IMR-90 (cell line): ENCODE results near the gene DNAH6. TPM values are rescaled to one million over a fixed set of nuclear protein-coding genes. Genes with fewer than 3 reads are reported as not detected.

Source experiments
- ATAC-seq: fragments of 200-7000 bp; cut with Tn5 transposase; 2 replicates; pipeline ENCODE4 v1.9.1; 2020; ENCODE audit warnings: low read depth, mild to moderate bottlenecking, moderate library complexity
- BruUV-seq: library from RNA; stranded (reverse); fragments of 400-500 nt; replicated peaks from 2 replicates; lab custom pipeline; 2021; lab: Mats Ljungman, UMichigan
- CTCF ChIA-PET: fragments of 300-600 bp; formaldehyde crosslinking; extraction: SDS; loops from one replicate; lab custom pipeline; 2021; ENCODE audit warnings: antibody characterized with exemption; lab: Yijun Ruan, JAX
- POLR2A ChIA-PET: fragments of 300-600 bp; sonication (Branson Sonifier 250); formaldehyde crosslinking; loops from one replicate; lab custom pipeline; 2022; ENCODE audit warnings: antibody characterized with exemption; ENCODE audit not compliant: unreplicated experiment; lab: Charles Lee
- DNase-seq: peaks from one replicate; pipeline ENCODE4 v3.0.0; 2013
- H2AFZ ChIP-seq: replicated peaks from 2 replicates; pipeline ENCODE3; 2013; ENCODE audit warnings: low read length, mild to moderate bottlenecking; ENCODE audit not compliant: poor library complexity
- H2AK5ac ChIP-seq: 2 replicates; pipeline ENCODE4 v1.6.1; 2013; ENCODE audit warnings: low read depth, low read length, inconsistent platforms
- H2AK9ac ChIP-seq: replicated peaks from 2 replicates; pipeline ENCODE3; 2013; ENCODE audit warnings: mild to moderate bottlenecking, low read depth, low read length, moderate library complexity; ENCODE audit not compliant: poor library complexity
- H2BK120ac ChIP-seq: 2 replicates; pipeline ENCODE4 v1.6.1; 2013; ENCODE audit warnings: low read depth, low read length, inconsistent platforms
- H2BK15ac ChIP-seq: 3 replicates; pipeline ENCODE4 v1.6.1; 2013; ENCODE audit warnings: low read depth, low read length, inconsistent platforms
- H2BK20ac ChIP-seq: 2 replicates; pipeline ENCODE4 v1.6.1; 2013; ENCODE audit warnings: low read depth, mild to moderate bottlenecking, inconsistent platforms, low read length, moderate library complexity
- H2BK5ac ChIP-seq: 2 replicates; pipeline ENCODE4 v1.6.1; 2013; ENCODE audit warnings: mild to moderate bottlenecking, low read depth, low read length, inconsistent platforms; ENCODE audit not compliant: poor library complexity, severe bottlenecking
- H3K14ac ChIP-seq: replicated peaks from 2 replicates; pipeline ENCODE4 v1.6.1; 2013; ENCODE audit warnings: low read depth, low read length, inconsistent platforms
- H3K18ac ChIP-seq: 2 replicates; pipeline ENCODE4 v1.6.1; 2013; ENCODE audit warnings: low read depth, low read length, control low read depth
- H3K23ac ChIP-seq: 2 replicates; pipeline ENCODE4 v1.6.1; 2013; ENCODE audit warnings: low read depth, low read length, inconsistent platforms
- H3K27ac ChIP-seq: 2 replicates; pipeline ENCODE4 v1.5.1; 2013; ENCODE audit warnings: mild to moderate bottlenecking, control low read depth, low read length; ENCODE audit not compliant: insufficient read depth
- H3K27me3 ChIP-seq: 2 replicates; pipeline ENCODE4 v1.6.1; 2013; ENCODE audit warnings: low read length; ENCODE audit not compliant: control insufficient read depth, insufficient read depth
- H3K36me3 ChIP-seq: 2 replicates; pipeline ENCODE4 v1.6.1; 2013; ENCODE audit warnings: low read length, mixed read lengths; ENCODE audit not compliant: control insufficient read depth, insufficient read depth
- H3K4ac ChIP-seq: 2 replicates; pipeline ENCODE4 v1.6.1; 2013; ENCODE audit warnings: low read depth, low read length, inconsistent platforms
- H3K4me1 ChIP-seq: 2 replicates; pipeline ENCODE4 v1.6.1; 2013; ENCODE audit warnings: low read length, mixed read lengths; ENCODE audit not compliant: control insufficient read depth, insufficient read depth
- H3K4me2 ChIP-seq: 2 replicates; pipeline ENCODE4 v1.6.1; 2013; ENCODE audit warnings: low read depth, mild to moderate bottlenecking, control low read depth, low read length, moderate library complexity
- H3K4me3 ChIP-seq: 2 replicates; pipeline ENCODE4 v1.5.1; 2013; ENCODE audit warnings: low read depth, mild to moderate bottlenecking, control low read depth, low read length, moderate library complexity; ENCODE audit not compliant: insufficient read depth
- H3K56ac ChIP-seq: 2 replicates; pipeline ENCODE4 v1.6.1; 2013; ENCODE audit warnings: low read length, inconsistent platforms; ENCODE audit not compliant: insufficient read depth; ENCODE audit errors: extremely low read depth
- H3K79me1 ChIP-seq, 2 experiments: 2 replicates each; pipeline ENCODE4 v1.6.1; 2013; ENCODE audit warnings: low read length in 2 of 2, inconsistent platforms in 1 of 2, low read depth in 1 of 2
- H3K9ac ChIP-seq: 2 replicates; pipeline ENCODE4 v1.6.1; 2013; ENCODE audit warnings: low read depth, low read length, control low read depth
- H3K9me1 ChIP-seq: 2 replicates; pipeline ENCODE4 v1.6.1; 2013; ENCODE audit warnings: low read length, inconsistent platforms; ENCODE audit not compliant: insufficient read depth
- H3K9me3 ChIP-seq: 2 replicates; pipeline ENCODE4 v1.6.1; 2013; ENCODE audit warnings: low read length; ENCODE audit not compliant: control insufficient read depth, insufficient read depth
- H4K20me1 ChIP-seq: 2 replicates; pipeline ENCODE4 v1.6.1; 2013; ENCODE audit warnings: low read length, inconsistent platforms; ENCODE audit not compliant: insufficient read depth
- H4K5ac ChIP-seq: 2 replicates; pipeline ENCODE4 v1.6.1; 2013; ENCODE audit warnings: mild to moderate bottlenecking, low read depth, low read length, control low read depth
- H4K8ac ChIP-seq, 2 experiments: 2 replicates each; pipeline ENCODE4 v1.6.1; 2013; ENCODE audit warnings: low read depth in 2 of 2, low read length in 2 of 2, control low read depth in 1 of 2, inconsistent platforms in 1 of 2
- H4K91ac ChIP-seq: 2 replicates; pipeline ENCODE4 v1.6.1; 2013; ENCODE audit warnings: low read depth, low read length, inconsistent platforms; ENCODE audit not compliant: insufficient read depth
- BHLHE40 ChIP-seq: fragments of 150-350 bp; IDR thresholded peaks from 2 replicates; pipeline ENCODE4 v1.6.1; 2016; ENCODE audit warnings: mild to moderate bottlenecking, low read depth, low read length
- NFE2L2 ChIP-seq: fragments of 150-350 bp; IDR thresholded peaks from 2 replicates; pipeline ENCODE4 v1.6.1; 2016; ENCODE audit warnings: low read depth, mild to moderate bottlenecking, low read length
- RAD21 ChIP-seq: IDR thresholded peaks from 2 replicates; pipeline ENCODE4 v1.6.1; 2012; ENCODE audit warnings: low read length, improper control_type of control experiment
- RFX5 ChIP-seq: IDR thresholded peaks from 2 replicates; pipeline ENCODE4 v1.8.0; 2012; ENCODE audit warnings: low read depth, mild to moderate bottlenecking, low read length, moderate library complexity
- SMC3 ChIP-seq: fragments of 150-350 bp; IDR thresholded peaks from 2 replicates; pipeline ENCODE4 v1.6.1; 2016; ENCODE audit warnings: low read depth, mild to moderate bottlenecking, antibody characterized with exemption, low read length, moderate library complexity
- dilution Hi-C: fragments of 300-500 bp; cut with HindIII; formaldehyde crosslinking; loops from one replicate; pipeline ENCODE4 v1.14.3; 2018; ENCODE audit warnings: low sequenced_read_pairs; ENCODE audit not compliant: unreplicated experiment
- in situ Hi-C: fragments of 300-500 bp; cut with MboI; formaldehyde crosslinking; loops from 3 replicates; pipeline ENCODE4 v1.14.3; 2019; ENCODE audit warnings: low sequenced_read_pairs, inconsistent platforms, mixed read lengths
- intact Hi-C: fragments of 100-400 bp; cut with micrococcal nuclease; formaldehyde crosslinking; loops from 2 replicates; pipeline ENCODE4 v1.10.0; 2022
- polyA plus RNA-seq, 3 experiments: library from polyadenylated mRNA; depleted of rRNA; stranded (reverse); fragments of >200 nt; gene quantifications; 2 replicates each; pipeline ENCODE4 v1.2.3, GENCODE V29; 2012; ENCODE audit warnings: low replicate concordance in 1 of 3
- total RNA-seq: library from RNA; depleted of rRNA; stranded (reverse); fragments of >200 nt; gene quantifications from 2 replicates; pipeline ENCODE4 v1.2.3, GENCODE V29; 2012
- TF ChIP-seq, protein P1 (sequence below): fragments of 150-350 bp; IDR thresholded peaks from 2 replicates; pipeline ENCODE4 v1.6.1; 2017; ENCODE audit warnings: mild to moderate bottlenecking, antibody characterized with exemption, low read length, low read depth
- TF ChIP-seq, protein P2 (sequence below): conservative IDR thresholded peaks from 2 replicates; pipeline ENCODE4 v1.5.1; 2012; ENCODE audit warnings: mild to moderate bottlenecking, low read depth, low read length, improper control_type of control experiment
- TF ChIP-seq, protein P3 (sequence below): fragments of 150-350 bp; IDR thresholded peaks from 2 replicates; pipeline ENCODE4 v1.6.1; 2016; ENCODE audit warnings: low read depth, mild to moderate bottlenecking, low read length, moderate library complexity, borderline replicate concordance

DNAH6 gene
- total and polyA plus RNA-seq, 2 of the 4 experiments (the other 2 are of a cell fraction), result under 0.01 to 0.07 TPM

- no peaks in the 10 kb centered on the region for H4K20me1 ChIP-seq
- H2BK20ac ChIP-seq, result no peak overlapping the region
- no peak overlapping the region for H2BK120ac ChIP-seq
- no peaks in the 10 kb centered on the region for H3K27me3 ChIP-seq
- H2AK9ac ChIP-seq, result no peak overlapping the region
- H2AK5ac ChIP-seq, result no peak overlapping the region
- H3K23ac ChIP-seq, result no peak overlapping the region
- no peaks in the 10 kb centered on the region for H3K79me1 ChIP-seq
- BruUV-seq, result no TSS peak
- H4K91ac ChIP-seq, result no peak overlapping the region
- H3K36me3 ChIP-seq, result no peaks in the 10 kb centered on the region
- intact Hi-C loops, result no loop called here
- no peaks in the 10 kb centered on the region for H3K4me1 ChIP-seq
- no peak overlapping the region for H3K56ac ChIP-seq
- no peak overlapping the region for H2BK15ac ChIP-seq
- DNase-seq (no peak), ATAC-seq (no peak)
- no peaks in the 10 kb centered on the region for H3K9me1 ChIP-seq
- no peak overlapping the region for H3K4ac ChIP-seq
- H3K14ac ChIP-seq, result no peak overlapping the region
- no peak overlapping the region for H3K4me3 ChIP-seq
- no peak overlapping the region for H2BK5ac ChIP-seq
- in situ Hi-C loops, result no loop called here
- no peak overlapping the region for H4K8ac ChIP-seq
- no peak overlapping the region for H3K9ac ChIP-seq
- TF ChIP-seq, protein P1, sequence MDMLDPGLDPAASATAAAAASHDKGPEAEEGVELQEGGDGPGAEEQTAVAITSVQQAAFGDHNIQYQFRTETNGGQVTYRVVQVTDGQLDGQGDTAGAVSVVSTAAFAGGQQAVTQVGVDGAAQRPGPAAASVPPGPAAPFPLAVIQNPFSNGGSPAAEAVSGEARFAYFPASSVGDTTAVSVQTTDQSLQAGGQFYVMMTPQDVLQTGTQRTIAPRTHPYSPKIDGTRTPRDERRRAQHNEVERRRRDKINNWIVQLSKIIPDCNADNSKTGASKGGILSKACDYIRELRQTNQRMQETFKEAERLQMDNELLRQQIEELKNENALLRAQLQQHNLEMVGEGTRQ, result no peak
- TF ChIP-seq BHLHE40 (no peak), NFE2L2 (no peak), RAD21 (no peak), RFX5 (no peak), SMC3 (no peak)
- TF ChIP-seq, protein P2, sequence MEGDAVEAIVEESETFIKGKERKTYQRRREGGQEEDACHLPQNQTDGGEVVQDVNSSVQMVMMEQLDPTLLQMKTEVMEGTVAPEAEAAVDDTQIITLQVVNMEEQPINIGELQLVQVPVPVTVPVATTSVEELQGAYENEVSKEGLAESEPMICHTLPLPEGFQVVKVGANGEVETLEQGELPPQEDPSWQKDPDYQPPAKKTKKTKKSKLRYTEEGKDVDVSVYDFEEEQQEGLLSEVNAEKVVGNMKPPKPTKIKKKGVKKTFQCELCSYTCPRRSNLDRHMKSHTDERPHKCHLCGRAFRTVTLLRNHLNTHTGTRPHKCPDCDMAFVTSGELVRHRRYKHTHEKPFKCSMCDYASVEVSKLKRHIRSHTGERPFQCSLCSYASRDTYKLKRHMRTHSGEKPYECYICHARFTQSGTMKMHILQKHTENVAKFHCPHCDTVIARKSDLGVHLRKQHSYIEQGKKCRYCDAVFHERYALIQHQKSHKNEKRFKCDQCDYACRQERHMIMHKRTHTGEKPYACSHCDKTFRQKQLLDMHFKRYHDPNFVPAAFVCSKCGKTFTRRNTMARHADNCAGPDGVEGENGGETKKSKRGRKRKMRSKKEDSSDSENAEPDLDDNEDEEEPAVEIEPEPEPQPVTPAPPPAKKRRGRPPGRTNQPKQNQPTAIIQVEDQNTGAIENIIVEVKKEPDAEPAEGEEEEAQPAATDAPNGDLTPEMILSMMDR, result no peak
- TF ChIP-seq, protein P3, sequence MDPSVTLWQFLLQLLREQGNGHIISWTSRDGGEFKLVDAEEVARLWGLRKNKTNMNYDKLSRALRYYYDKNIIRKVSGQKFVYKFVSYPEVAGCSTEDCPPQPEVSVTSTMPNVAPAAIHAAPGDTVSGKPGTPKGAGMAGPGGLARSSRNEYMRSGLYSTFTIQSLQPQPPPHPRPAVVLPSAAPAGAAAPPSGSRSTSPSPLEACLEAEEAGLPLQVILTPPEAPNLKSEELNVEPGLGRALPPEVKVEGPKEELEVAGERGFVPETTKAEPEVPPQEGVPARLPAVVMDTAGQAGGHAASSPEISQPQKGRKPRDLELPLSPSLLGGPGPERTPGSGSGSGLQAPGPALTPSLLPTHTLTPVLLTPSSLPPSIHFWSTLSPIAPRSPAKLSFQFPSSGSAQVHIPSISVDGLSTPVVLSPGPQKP, result no peak
- H3K27ac ChIP-seq, result no peak overlapping the region
- H3K18ac ChIP-seq, result no peak overlapping the region
- ChIA-PET CTCF (interaction anchor here (1.2 kb wide), 1 partner anchor 14 kb away, joined by 4 read pairs; no protein-coding TSS in a partner anchor), POLR2A (no interaction called here)
- peaks cover 2% of the 10 kb centered on the region; the same call in 1 of the 2 replicates for H3K9me3 ChIP-seq
- H2AFZ ChIP-seq, result no peak overlapping the region
- dilution Hi-C loops, result no loop called here
- no peak overlapping the region for H3K4me2 ChIP-seq
- no peak overlapping the region for H4K5ac ChIP-seq
Measured at GRCh38 chr2:84749442-84749841, 233.1 kb downstream of the DNAH6 start.
